Measurements from ENCODE around the gene RBMS1.

- TF ChIP-seq CTCF (IDR thresholded peaks at IDR 0.05) = no peak
- no peak for TF ChIP-seq EZH2 (IDR thresholded peaks at IDR 0.05; ENCODE audit: borderline replicate concordance, insufficient read depth, low read depth, low read length, poor library complexity, severe bottlenecking)
Measured at GRCh38 chr2:160397530-160397865, 96.1 kb downstream of the RBMS1 start.
